ENCODE measurements around the gene ABCA8.
"Not testable (repeated sequence)": the region's sequence is repeated elsewhere in the genome, so short reads cannot be mapped to it uniquely, and the experiment has no call there.

The ABCA8 gene

GRCh38 chr17:68865584-68865983 lies 89.6 kb downstream of the ABCA8 start:
- no peak for DNase-seq

GRCh38 chr17:68863091-68863652 lies 92.0 kb downstream of the ABCA8 start:
- DNase-seq, result no peak

- DNase-seq, result no peak
These were observed 93.6 kb downstream of the ABCA8 start for GRCh38 chr17:68861602-68862001.

GRCh38 chr17:68860941-68861340 lies 94.3 kb downstream of the ABCA8 start:
- DNase-seq, result no peak

- DNase-seq, result no peak
These were observed 100.7 kb downstream of the ABCA8 start for GRCh38 chr17:68854452-68854851.

- DNase-seq, result no peak
These were observed 101.8 kb downstream of the ABCA8 start for GRCh38 chr17:68853439-68853838.

- DNase-seq, result no peak
These were observed 102.2 kb downstream of the ABCA8 start for GRCh38 chr17:68853036-68853435.

GRCh38 chr17:68851890-68852289 lies 103.3 kb downstream of the ABCA8 start:
- no peak for DNase-seq

- DNase-seq, result no peak
These were observed 104.3 kb downstream of the ABCA8 start for GRCh38 chr17:68850749-68851510.

- no peak for DNase-seq
These were observed 105.2 kb downstream of the ABCA8 start for GRCh38 chr17:68849673-68850610.

- DNase-seq, result no peak
These were observed 107.5 kb downstream of the ABCA8 start for GRCh38 chr17:68847711-68848110.

GRCh38 chr17:68843522-68843921 lies 111.7 kb downstream of the ABCA8 start:
- DNase-seq, result no peak

GRCh38 chr17:68840073-68840472 lies 115.1 kb downstream of the ABCA8 start:
- no peak for DNase-seq

GRCh38 chr17:68835071-68835470 lies 120.1 kb downstream of the ABCA8 start:
- DNase-seq, result no peak

- no peak for DNase-seq
These were observed 120.8 kb downstream of the ABCA8 start for GRCh38 chr17:68834328-68834836.

- DNase-seq, result no peak
These were observed 122.9 kb downstream of the ABCA8 start for GRCh38 chr17:68832109-68832802.

- DNase-seq, result no peak
These were observed 124.0 kb downstream of the ABCA8 start for GRCh38 chr17:68831170-68831569.

GRCh38 chr17:68830313-68830712 lies 124.9 kb downstream of the ABCA8 start:
- DNase-seq, result no peak

GRCh38 chr17:68829211-68829610 lies 126.0 kb downstream of the ABCA8 start:
- DNase-seq, result no peak

- no peak for DNase-seq
These were observed 130.5 kb downstream of the ABCA8 start for GRCh38 chr17:68824707-68825106.

GRCh38 chr17:68824185-68824584 lies 131.0 kb downstream of the ABCA8 start:
- not testable (repeated sequence) for DNase-seq

GRCh38 chr17:68822719-68823289 lies 132.4 kb downstream of the ABCA8 start:
- DNase-seq, result no peak
